Measurements from ENCODE around the gene PRKCA.
A peak's percentile ranks its signal among the peaks of the same experiment; 100 is the strongest.

PRKCA gene

GRCh38 chr17:66625311-66625767, 322.9 kb downstream of the PRKCA start:
- DNase-seq (ENCODE audit: low read depth): peak; percentile 41
- no peak overlapping the region for H3K4me3 ChIP-seq (ENCODE audit: low read length)
- TF ChIP-seq, protein P1, sequence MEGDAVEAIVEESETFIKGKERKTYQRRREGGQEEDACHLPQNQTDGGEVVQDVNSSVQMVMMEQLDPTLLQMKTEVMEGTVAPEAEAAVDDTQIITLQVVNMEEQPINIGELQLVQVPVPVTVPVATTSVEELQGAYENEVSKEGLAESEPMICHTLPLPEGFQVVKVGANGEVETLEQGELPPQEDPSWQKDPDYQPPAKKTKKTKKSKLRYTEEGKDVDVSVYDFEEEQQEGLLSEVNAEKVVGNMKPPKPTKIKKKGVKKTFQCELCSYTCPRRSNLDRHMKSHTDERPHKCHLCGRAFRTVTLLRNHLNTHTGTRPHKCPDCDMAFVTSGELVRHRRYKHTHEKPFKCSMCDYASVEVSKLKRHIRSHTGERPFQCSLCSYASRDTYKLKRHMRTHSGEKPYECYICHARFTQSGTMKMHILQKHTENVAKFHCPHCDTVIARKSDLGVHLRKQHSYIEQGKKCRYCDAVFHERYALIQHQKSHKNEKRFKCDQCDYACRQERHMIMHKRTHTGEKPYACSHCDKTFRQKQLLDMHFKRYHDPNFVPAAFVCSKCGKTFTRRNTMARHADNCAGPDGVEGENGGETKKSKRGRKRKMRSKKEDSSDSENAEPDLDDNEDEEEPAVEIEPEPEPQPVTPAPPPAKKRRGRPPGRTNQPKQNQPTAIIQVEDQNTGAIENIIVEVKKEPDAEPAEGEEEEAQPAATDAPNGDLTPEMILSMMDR (conservative IDR thresholded peaks at IDR 0.05; ENCODE audit: low read length): peak; percentile 62

- no peak overlapping the region for H3K4me3 ChIP-seq (ENCODE audit: low read length)
- TF ChIP-seq, protein P1 (conservative IDR thresholded peaks at IDR 0.05; ENCODE audit: low read length): no peak
- peak; percentile 65 for DNase-seq (ENCODE audit: low read depth)
These were observed 325.6 kb downstream of the PRKCA start for GRCh38 chr17:66627985-66628384.

GRCh38 chr17:66629762-66630161, 327.3 kb downstream of the PRKCA start:
- no peak overlapping the region for H3K4me3 ChIP-seq (ENCODE audit: low read length)
- DNase-seq (ENCODE audit: low read depth): no peak
- TF ChIP-seq, protein P1 (conservative IDR thresholded peaks at IDR 0.05; ENCODE audit: low read length): no peak

GRCh38 chr17:66630379-66630778, 328.0 kb downstream of the PRKCA start:
- H3K4me3 ChIP-seq (ENCODE audit: low read length): no peak overlapping the region
- TF ChIP-seq, protein P1 (conservative IDR thresholded peaks at IDR 0.05; ENCODE audit: low read length): no peak
- DNase-seq (ENCODE audit: low read depth): no peak

- TF ChIP-seq, protein P1 (conservative IDR thresholded peaks at IDR 0.05; ENCODE audit: low read length): no peak
- DNase-seq (ENCODE audit: low read depth): no peak
- no peak overlapping the region for H3K4me3 ChIP-seq (ENCODE audit: low read length)
These were observed 328.5 kb downstream of the PRKCA start for GRCh38 chr17:66630828-66631472.

- DNase-seq (ENCODE audit: low read depth): no peak
- no peak overlapping the region for H3K4me3 ChIP-seq (ENCODE audit: low read length)
- TF ChIP-seq, protein P1 (conservative IDR thresholded peaks at IDR 0.05; ENCODE audit: low read length): no peak
These were observed 330.3 kb downstream of the PRKCA start for GRCh38 chr17:66632731-66633130.

GRCh38 chr17:66633317-66633965, 331.0 kb downstream of the PRKCA start:
- TF ChIP-seq, protein P1 (conservative IDR thresholded peaks at IDR 0.05; ENCODE audit: low read length): no peak
- peak; percentile 49 for DNase-seq (ENCODE audit: low read depth)
- no peak overlapping the region for H3K4me3 ChIP-seq (ENCODE audit: low read length)
